ENCODE measurements around the gene FMNL1.

- TF ChIP-seq CTCF (IDR thresholded peaks at IDR 0.05) (no peak), POLR2A (IDR thresholded peaks at IDR 0.05) (no peak), EP300 (IDR thresholded peaks at IDR 0.05) (no peak)
These were observed 26.3 kb upstream of the FMNL1 start for GRCh38 chr17:45195424-45195823.

Data from upper lobe of left lung (tissue), 4 donors.